HG02938 (cell line): ENCODE results near the gene OTOP1.
"Not testable (repeated sequence)": the region's sequence is repeated elsewhere in the genome, so short reads cannot be mapped to it uniquely, and the experiment has no call there.

Source experiments
- ATAC-seq: cut with Tn5 transposase; IDR thresholded peaks from one replicate; pipeline ENCODE4 v1.9.1; 2021; ENCODE audit warnings: mild to moderate bottlenecking, moderate library complexity; ENCODE audit not compliant: unreplicated experiment

OTOP1 gene

GRCh38 chr4:4226606-4227438 lies at the start of gene OTOP1:
TSS of gene OTOP1 (minus strand) at chr4:4226929. CDS start at chr4:4226864, 65 bp downstream.
- no peak for ATAC-seq

GRCh38 chr4:4274226-4274625 lies 47.5 kb upstream of the OTOP1 start:
- no peak for ATAC-seq

GRCh38 chr4:4271912-4272311 lies 45.2 kb upstream of the OTOP1 start:
- no peak for ATAC-seq

- no peak for ATAC-seq
These were observed 43.8 kb upstream of the OTOP1 start for GRCh38 chr4:4270529-4270928.

GRCh38 chr4:4269856-4270255 lies 43.1 kb upstream of the OTOP1 start:
- ATAC-seq: no peak

- no peak for ATAC-seq
These were observed 42.6 kb upstream of the OTOP1 start for GRCh38 chr4:4269331-4269731.

- ATAC-seq: no peak
These were observed 42.0 kb upstream of the OTOP1 start for GRCh38 chr4:4268776-4269175.

- ATAC-seq: no peak
These were observed 41.3 kb upstream of the OTOP1 start for GRCh38 chr4:4267981-4268380.

GRCh38 chr4:4260185-4260751 lies 33.5 kb upstream of the OTOP1 start:
- ATAC-seq: peak; percentile 81

GRCh38 chr4:4259484-4260100 lies 32.9 kb upstream of the OTOP1 start:
- ATAC-seq: no peak

GRCh38 chr4:4257705-4258104 lies 31.0 kb upstream of the OTOP1 start:
- not testable (repeated sequence) for ATAC-seq

- no peak for ATAC-seq
These were observed 30.1 kb upstream of the OTOP1 start for GRCh38 chr4:4256799-4257198.

GRCh38 chr4:4254666-4255065 lies 27.9 kb upstream of the OTOP1 start:
- no peak for ATAC-seq

GRCh38 chr4:4254199-4254598 lies 27.5 kb upstream of the OTOP1 start:
- ATAC-seq: no peak

GRCh38 chr4:4249866-4250265 lies 23.1 kb upstream of the OTOP1 start:
- ATAC-seq: no peak

- not testable (repeated sequence) for ATAC-seq
These were observed 22.6 kb upstream of the OTOP1 start for GRCh38 chr4:4249342-4249741.

GRCh38 chr4:4248885-4249203 lies 22.1 kb upstream of the OTOP1 start:
- no peak for ATAC-seq

- peak; percentile 98 for ATAC-seq
These were observed 21.5 kb upstream of the OTOP1 start, which contains the start of gene TMEM128 for GRCh38 chr4:4248029-4248884. TSS of gene TMEM128 (minus strand) at chr4:4248223. CDS start at chr4:4248202, 21 bp downstream.

- ATAC-seq: peak; percentile 31
These were observed 20.9 kb upstream of the OTOP1 start for GRCh38 chr4:4247696-4248028.

- no peak for ATAC-seq
These were observed 18.4 kb upstream of the OTOP1 start for GRCh38 chr4:4245172-4245571.

- not testable (repeated sequence) for ATAC-seq
These were observed 12.8 kb upstream of the OTOP1 start for GRCh38 chr4:4239551-4239950.
